Activated naive CD4-positive, alpha-beta T cell treated with anti-CD3 and anti-CD28 coated beads, Interleukin-2, amount 50 U/mL, for 72 hours (primary cell): ENCODE data around the gene CCNI2. TPM values are rescaled to one million over a fixed set of nuclear protein-coding genes. Genes with fewer than 3 reads are reported as not detected.

Experiments
- ATAC-seq, 2 donors: fragments of 150-1000 bp; cut with Tn5 transposase; 2 replicates each; pipeline ENCODE4 v1.10.0; 2021; ENCODE audit warnings: mild to moderate bottlenecking in 2 of 2, moderate library complexity in 2 of 2
- DNase-seq, 2 donors: peaks; one replicate each; pipeline ENCODE4 v3.0.0; 2021 to 2022; ENCODE audit warnings: low spot score in 2 of 2
- H3K27ac Mint-ChIP-seq, 2 donors: one replicate each; pipeline ENCODE4 v1.8.0; 2022; ENCODE audit warnings: mild to moderate bottlenecking in 2 of 2, mixed read lengths in 2 of 2
- H3K36me3 Mint-ChIP-seq, 2 donors: one replicate each; pipeline ENCODE4 v1.8.0; 2022; ENCODE audit warnings: mixed read lengths in 2 of 2
- H3K9me3 Mint-ChIP-seq, 2 donors: one replicate each; pipeline ENCODE4 v1.8.0; 2022; ENCODE audit warnings: mixed read lengths in 2 of 2
- total RNA-seq, 2 donors: library from RNA; stranded (reverse); gene quantifications; one replicate each; pipeline ENCODE4 v1.2.3, GENCODE V29; 2022

The CCNI2 gene
- total RNA-seq: 1 to 10 TPM in 1 of 2 donors, under 1 TPM in 1; 0.87 to 2.2 TPM

- peak within 1 kb of the TSS in 1 of 2 donors; percentile 22 for H3K27ac Mint-ChIP-seq
- DNase-seq (peak; percentile 58 to 64), ATAC-seq (peak; percentile 70 to 77)
- no peaks in the 10 kb centered on the region for H3K36me3 Mint-ChIP-seq
- H3K9me3 Mint-ChIP-seq: no peaks in the 10 kb centered on the region
These were observed at the start of gene CCNI2 for GRCh38 chr5:132746954-132747615. Gene CCNI2, plus strand, starts transcription at chr5:132747426. Its CDS starts 70 bp downstream, at chr5:132747496.

- Mint-ChIP-seq H3K36me3 (peaks cover 3 to 10% of the 10 kb centered on the region in 2 donors), H3K9me3 (no peaks in the 10 kb centered on the region), H3K27ac (no peak overlapping the region)
- DNase-seq: no peak
- ATAC-seq: no peak
These were observed 42.4 kb upstream of the CCNI2 start for GRCh38 chr5:132704875-132705274.

GRCh38 chr5:132708645-132709044, 38.6 kb upstream of the CCNI2 start:
- DNase-seq (no peak), ATAC-seq (no peak)
- Mint-ChIP-seq H3K27ac (no peak overlapping the region), H3K36me3 (peaks cover 0 to under 1% of the 10 kb centered on the region in 2 donors), H3K9me3 (no peaks in the 10 kb centered on the region)

GRCh38 chr5:132714456-132715307, 32.5 kb upstream of the CCNI2 start:
- ATAC-seq (peak; percentile 61 to 92), DNase-seq (peak in 1 of 2 donors; percentile 10)
- Mint-ChIP-seq H3K27ac (peak overlapping the region in 1 of 2 donors; percentile 42), H3K36me3 (no peaks in the 10 kb centered on the region), H3K9me3 (no peaks in the 10 kb centered on the region)

- Mint-ChIP-seq H3K36me3 (no peaks in the 10 kb centered on the region), H3K9me3 (no peaks in the 10 kb centered on the region), H3K27ac (no peak overlapping the region)
- ATAC-seq: no peak
- DNase-seq: no peak
These were observed 28.5 kb upstream of the CCNI2 start for GRCh38 chr5:132718544-132719312.

- Mint-ChIP-seq H3K36me3 (peaks cover 0 to 6% of the 10 kb centered on the region in 2 donors), H3K27ac (no peak overlapping the region), H3K9me3 (no peaks in the 10 kb centered on the region)
- DNase-seq (no peak), ATAC-seq (no peak)
These were observed 21.5 kb upstream of the CCNI2 start for GRCh38 chr5:132725745-132726144.

- no peaks in the 10 kb centered on the region for H3K9me3 Mint-ChIP-seq
- ATAC-seq (no peak), DNase-seq (no peak)
- H3K27ac Mint-ChIP-seq: no peak overlapping the region
- H3K36me3 Mint-ChIP-seq: peaks cover 0 to 10% of the 10 kb centered on the region in 2 donors
These were observed 17.3 kb upstream of the CCNI2 start for GRCh38 chr5:132729896-132730295.

- H3K9me3 Mint-ChIP-seq: no peaks in the 10 kb centered on the region
- ATAC-seq (no peak), DNase-seq (no peak)
- H3K27ac Mint-ChIP-seq: no peak overlapping the region
- H3K36me3 Mint-ChIP-seq: peaks cover 0 to 4% of the 10 kb centered on the region in 2 donors
These were observed 13.6 kb upstream of the CCNI2 start for GRCh38 chr5:132733499-132734148.

- peaks cover 0 to 4% of the 10 kb centered on the region in 2 donors for H3K36me3 Mint-ChIP-seq
- H3K9me3 Mint-ChIP-seq: no peaks in the 10 kb centered on the region
- DNase-seq (no peak), ATAC-seq (no peak)
- no peak overlapping the region for H3K27ac Mint-ChIP-seq
These were observed 12.5 kb upstream of the CCNI2 start for GRCh38 chr5:132734687-132735086.

- H3K27ac Mint-ChIP-seq: peak within 1 kb of the TSS; percentile 87 to 91
- peak; percentile 99 for DNase-seq
- peaks cover 0 to 4% of the 10 kb centered on the region in 2 donors for H3K36me3 Mint-ChIP-seq
- H3K9me3 Mint-ChIP-seq: no peaks in the 10 kb centered on the region
- ATAC-seq: peak; percentile 91 to 92
These were observed 10.1 kb upstream of the CCNI2 start, which contains the start of gene KIF3A for GRCh38 chr5:132736853-132737833. Gene KIF3A, minus strand, starts transcription at chr5:132737546. Its CDS starts 127 bp downstream, at chr5:132737419.

- H3K27ac Mint-ChIP-seq: peak overlapping the region in 1 of 2 donors; percentile 91
- DNase-seq: no peak
- no peak for ATAC-seq
These were observed 9.1 kb upstream of the CCNI2 start for GRCh38 chr5:132737982-132738681.

GRCh38 chr5:132739232-132739631, 8.0 kb upstream of the CCNI2 start:
- Mint-ChIP-seq H3K27ac (no peak overlapping the region), H3K9me3 (no peaks in the 10 kb centered on the region), H3K36me3 (no peaks in the 10 kb centered on the region)
- ATAC-seq (no peak), DNase-seq (no peak)

More at GRCh38 chr5:132737982-132738681, 9.1 kb upstream of the CCNI2 start:
- H3K36me3 Mint-ChIP-seq: peaks cover 0 to 4% of the 10 kb centered on the region in 2 donors
- no peaks in the 10 kb centered on the region for H3K9me3 Mint-ChIP-seq

GRCh38 chr5:132742158-132742557, 5.1 kb upstream of the CCNI2 start:
- no peaks in the 10 kb centered on the region for H3K9me3 Mint-ChIP-seq

GRCh38 chr5:132742626-132743025, 4.6 kb upstream of the CCNI2 start:
- Mint-ChIP-seq H3K9me3 (no peaks in the 10 kb centered on the region), H3K27ac (no peak overlapping the region), H3K36me3 (no peaks in the 10 kb centered on the region)
- DNase-seq (no peak), ATAC-seq (no peak)

More at GRCh38 chr5:132742158-132742557, 5.1 kb upstream of the CCNI2 start:
- no peak for ATAC-seq
- Mint-ChIP-seq H3K27ac (peak overlapping the region in 1 of 2 donors; percentile 45), H3K36me3 (no peaks in the 10 kb centered on the region)
- no peak for DNase-seq

GRCh38 chr5:132744659-132745058, 2.6 kb upstream of the CCNI2 start:
- no peak overlapping the region for H3K27ac Mint-ChIP-seq
- no peaks in the 10 kb centered on the region for H3K36me3 Mint-ChIP-seq

More at GRCh38 chr5:132744659-132745058, 2.6 kb upstream of the CCNI2 start:
- DNase-seq (no peak), ATAC-seq (no peak)
- H3K9me3 Mint-ChIP-seq: no peaks in the 10 kb centered on the region
